DND-41 (cell line): ENCODE data around the gene PTPRD.

Experiments
- ATAC-seq: fragments of 200-7000 bp; cut with Tn5 transposase; 3 replicates; pipeline ENCODE4 v1.9.1; 2021; ENCODE audit warnings: low read depth; ENCODE audit not compliant: insufficient read depth
- DNase-seq: peaks from one replicate; pipeline ENCODE4 v3.0.0-alpha.2; 2020
- H2AFZ ChIP-seq: 2 replicates; pipeline ENCODE4 v1.6.0; 2012; ENCODE audit warnings: low read depth, low read length
- H3K27ac ChIP-seq: 2 replicates; pipeline ENCODE4 v1.5.1; 2012; ENCODE audit warnings: low read length, inconsistent platforms
- H3K27me3 ChIP-seq: fragments of 200-600 bp; sonication (generic); 2 replicates; pipeline ENCODE4 v1.6.0; 2012; ENCODE audit warnings: low read length, mild to moderate bottlenecking, inconsistent platforms; ENCODE audit not compliant: insufficient read depth, poor library complexity
- H3K36me3 ChIP-seq: 2 replicates; pipeline ENCODE4 v1.5.1; 2012; ENCODE audit warnings: low read length, inconsistent platforms; ENCODE audit not compliant: insufficient read depth
- H3K4me1 ChIP-seq: 2 replicates; pipeline ENCODE4 v1.5.1; 2012; ENCODE audit warnings: mild to moderate bottlenecking, low read length; ENCODE audit not compliant: insufficient read depth
- H3K4me2 ChIP-seq: 2 replicates; pipeline ENCODE4 v1.6.0; 2012; ENCODE audit warnings: mild to moderate bottlenecking, moderate library complexity, low read length, inconsistent platforms; ENCODE audit not compliant: insufficient read depth
- H3K4me3 ChIP-seq, 2 experiments: fragments of 200-600 bp in 1 of 2; shearing (Covaris generic) in 1 of 2; 2 replicates each; pipeline ENCODE4 v1.5.1; 2012 to 2016; ENCODE audit warnings: inconsistent platforms in 2 of 2, low read length in 2 of 2, mild to moderate bottlenecking in 2 of 2, low read depth in 1 of 2, moderate library complexity in 1 of 2
- H3K79me2 ChIP-seq: 2 replicates; pipeline ENCODE4 v1.6.0; 2012; ENCODE audit warnings: low read length, inconsistent platforms; ENCODE audit not compliant: insufficient read depth
- H3K9ac ChIP-seq: 2 replicates; pipeline ENCODE4 v1.6.0; 2012; ENCODE audit warnings: low read depth, mild to moderate bottlenecking, inconsistent platforms, low read length, moderate library complexity
- H3K9me3 ChIP-seq: 2 replicates; pipeline ENCODE4 v1.5.1; 2012; ENCODE audit warnings: low read length, moderate library complexity, mild to moderate bottlenecking, inconsistent platforms; ENCODE audit not compliant: insufficient read depth, severe bottlenecking
- H4K20me1 ChIP-seq: 2 replicates; pipeline ENCODE4 v1.6.0; 2012; ENCODE audit warnings: low read length; ENCODE audit not compliant: insufficient read depth
- EZH2 ChIP-seq: IDR thresholded peaks from 3 replicates; pipeline ENCODE4 v1.6.1; 2012; ENCODE audit warnings: borderline replicate concordance, low read depth, mild to moderate bottlenecking, moderate library complexity, low read length, inconsistent platforms; ENCODE audit not compliant: severe bottlenecking
- TF ChIP-seq, protein P1 (sequence below): IDR thresholded peaks from 2 replicates; pipeline ENCODE4 v1.5.1; 2012; ENCODE audit warnings: borderline replicate concordance, low read length, moderate library complexity, mild to moderate bottlenecking; ENCODE audit not compliant: poor library complexity, severe bottlenecking; ENCODE audit errors: extremely low read depth

PTPRD gene

DNA sequence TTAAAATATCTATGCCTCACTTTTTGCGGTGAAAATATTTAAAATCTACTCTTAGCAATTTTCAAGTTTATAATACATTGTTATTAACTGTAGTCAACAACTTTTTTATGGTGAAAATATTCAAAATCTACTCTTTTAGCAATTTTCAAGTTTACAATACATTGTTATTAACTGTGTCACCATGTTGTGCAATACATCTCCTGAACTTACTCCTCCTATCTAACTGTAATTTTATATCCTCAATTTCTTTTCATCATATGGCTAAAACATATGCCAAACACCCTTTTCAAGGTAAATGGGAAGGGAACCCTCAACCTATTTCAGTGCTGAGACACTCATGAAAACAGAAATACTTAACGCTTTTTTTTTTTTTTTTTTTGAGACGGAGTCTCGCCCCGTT, 1830.6 kb downstream of the PTPRD start:
- Histone ChIP-seq H3K4me1 (no peaks in the 10 kb centered on the region), H3K79me2 (no peaks in the 10 kb centered on the region), H3K9me3 (no peaks in the 10 kb centered on the region), H3K4me2 (no peak overlapping the region), H3K27ac (no peak overlapping the region), H3K9ac (no peak overlapping the region), H2AFZ (no peak overlapping the region), H3K27me3 (no peaks in the 10 kb centered on the region), H3K4me3 (no peak overlapping the region), H4K20me1 (no peaks in the 10 kb centered on the region), H3K36me3 (no peaks in the 10 kb centered on the region)
- ATAC-seq (no peak), DNase-seq (no peak)
- no peak for TF ChIP-seq EZH2
- TF ChIP-seq, protein P1, sequence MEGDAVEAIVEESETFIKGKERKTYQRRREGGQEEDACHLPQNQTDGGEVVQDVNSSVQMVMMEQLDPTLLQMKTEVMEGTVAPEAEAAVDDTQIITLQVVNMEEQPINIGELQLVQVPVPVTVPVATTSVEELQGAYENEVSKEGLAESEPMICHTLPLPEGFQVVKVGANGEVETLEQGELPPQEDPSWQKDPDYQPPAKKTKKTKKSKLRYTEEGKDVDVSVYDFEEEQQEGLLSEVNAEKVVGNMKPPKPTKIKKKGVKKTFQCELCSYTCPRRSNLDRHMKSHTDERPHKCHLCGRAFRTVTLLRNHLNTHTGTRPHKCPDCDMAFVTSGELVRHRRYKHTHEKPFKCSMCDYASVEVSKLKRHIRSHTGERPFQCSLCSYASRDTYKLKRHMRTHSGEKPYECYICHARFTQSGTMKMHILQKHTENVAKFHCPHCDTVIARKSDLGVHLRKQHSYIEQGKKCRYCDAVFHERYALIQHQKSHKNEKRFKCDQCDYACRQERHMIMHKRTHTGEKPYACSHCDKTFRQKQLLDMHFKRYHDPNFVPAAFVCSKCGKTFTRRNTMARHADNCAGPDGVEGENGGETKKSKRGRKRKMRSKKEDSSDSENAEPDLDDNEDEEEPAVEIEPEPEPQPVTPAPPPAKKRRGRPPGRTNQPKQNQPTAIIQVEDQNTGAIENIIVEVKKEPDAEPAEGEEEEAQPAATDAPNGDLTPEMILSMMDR, result no peak

DNA sequence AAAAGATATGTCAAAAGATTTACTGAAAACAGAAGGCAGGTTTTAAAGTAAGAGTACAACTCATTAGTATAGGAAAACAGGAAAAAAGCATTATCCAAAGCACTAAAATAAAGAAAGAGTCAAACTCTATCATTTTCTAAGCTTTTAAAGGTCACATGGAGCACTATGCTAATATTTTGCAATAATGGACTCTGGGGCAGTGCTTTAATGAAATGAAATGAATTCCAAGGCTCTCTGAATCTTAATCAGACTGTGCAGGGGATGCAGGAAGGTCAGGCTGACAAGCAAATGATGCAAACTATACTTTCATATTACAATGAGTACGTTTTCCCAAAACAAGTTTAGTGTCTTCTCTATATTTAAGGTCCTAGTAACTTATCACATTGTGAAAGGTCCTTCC, 1831.3 kb downstream of the PTPRD start:
- Histone ChIP-seq H3K4me1 (no peaks in the 10 kb centered on the region), H2AFZ (no peak overlapping the region), H3K79me2 (no peaks in the 10 kb centered on the region), H3K27ac (no peak overlapping the region), H3K9ac (no peak overlapping the region), H4K20me1 (no peaks in the 10 kb centered on the region), H3K4me3 (no peak overlapping the region), H3K36me3 (no peaks in the 10 kb centered on the region), H3K9me3 (no peaks in the 10 kb centered on the region), H3K4me2 (no peak overlapping the region), H3K27me3 (no peaks in the 10 kb centered on the region)
- no peak for TF ChIP-seq EZH2
- TF ChIP-seq, protein P1, result no peak
- DNase-seq (no peak), ATAC-seq (no peak)

DNA sequence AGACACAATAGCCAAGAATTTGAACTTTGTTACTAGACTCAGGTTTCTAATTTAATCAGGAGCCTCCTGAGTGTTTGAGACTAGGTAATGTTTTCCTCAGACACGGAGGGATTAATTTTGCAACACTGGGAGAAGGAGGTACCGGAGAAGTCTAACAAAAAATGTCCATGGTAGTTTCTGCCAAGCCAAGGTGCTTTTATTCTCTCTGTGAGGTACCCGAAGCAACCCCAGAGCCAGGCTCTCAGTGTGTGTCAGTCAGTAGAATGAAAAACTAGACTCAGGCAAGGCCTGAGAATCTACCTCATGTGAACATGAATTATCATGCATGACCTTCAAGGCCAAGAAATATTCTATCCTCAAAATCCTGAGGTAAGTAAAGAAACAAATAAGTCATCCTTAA, 1832.4 kb downstream of the PTPRD start:
- Histone ChIP-seq H3K9ac (no peak overlapping the region), H4K20me1 (no peaks in the 10 kb centered on the region), H3K4me1 (no peaks in the 10 kb centered on the region), H3K79me2 (no peaks in the 10 kb centered on the region), H3K36me3 (no peaks in the 10 kb centered on the region), H3K27ac (no peak overlapping the region), H3K27me3 (no peaks in the 10 kb centered on the region), H3K9me3 (no peaks in the 10 kb centered on the region), H3K4me2 (no peak overlapping the region), H2AFZ (no peak overlapping the region), H3K4me3 (no peak overlapping the region)
- DNase-seq (no peak), ATAC-seq (no peak)
- TF ChIP-seq, protein P1, result no peak
- TF ChIP-seq EZH2, result no peak

DNA sequence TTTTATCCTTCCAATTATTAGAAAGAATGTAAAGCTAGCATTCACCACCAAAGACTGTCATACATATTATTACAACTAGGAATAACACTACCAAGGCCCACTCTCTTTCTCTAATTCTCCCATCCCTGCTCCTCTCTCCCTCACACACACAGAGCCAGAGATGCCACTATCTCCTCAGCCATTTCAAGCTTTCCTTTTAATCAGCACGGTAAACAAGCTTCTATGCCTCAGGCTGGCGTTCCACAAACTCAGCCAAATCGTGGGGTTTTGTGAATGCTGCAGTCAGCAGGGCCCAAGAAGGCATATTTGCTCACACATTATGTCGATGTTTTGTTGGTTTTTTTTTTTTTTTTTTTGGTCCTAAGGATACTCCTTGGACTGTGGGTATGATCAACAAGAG, 1833.3 kb downstream of the PTPRD start:
- Histone ChIP-seq H3K4me2 (no peak overlapping the region), H4K20me1 (no peaks in the 10 kb centered on the region), H3K4me3 (no peak overlapping the region), H3K36me3 (no peaks in the 10 kb centered on the region), H3K9me3 (no peaks in the 10 kb centered on the region), H3K79me2 (no peaks in the 10 kb centered on the region), H2AFZ (no peak overlapping the region), H3K9ac (no peak overlapping the region), H3K27me3 (no peaks in the 10 kb centered on the region), H3K4me1 (no peaks in the 10 kb centered on the region), H3K27ac (no peak overlapping the region)
- DNase-seq, result no peak
- no peak for ATAC-seq
- TF ChIP-seq EZH2, result no peak
- TF ChIP-seq, protein P1, result no peak
